Measurements from ENCODE around the gene POLR2C.
A peak's percentile ranks its signal among the peaks of the same experiment; 100 is the strongest.
"Not testable (repeated sequence)": the region's sequence is repeated elsewhere in the genome, so short reads cannot be mapped to it uniquely, and the experiment has no call there.

Gene POLR2C

DNA sequence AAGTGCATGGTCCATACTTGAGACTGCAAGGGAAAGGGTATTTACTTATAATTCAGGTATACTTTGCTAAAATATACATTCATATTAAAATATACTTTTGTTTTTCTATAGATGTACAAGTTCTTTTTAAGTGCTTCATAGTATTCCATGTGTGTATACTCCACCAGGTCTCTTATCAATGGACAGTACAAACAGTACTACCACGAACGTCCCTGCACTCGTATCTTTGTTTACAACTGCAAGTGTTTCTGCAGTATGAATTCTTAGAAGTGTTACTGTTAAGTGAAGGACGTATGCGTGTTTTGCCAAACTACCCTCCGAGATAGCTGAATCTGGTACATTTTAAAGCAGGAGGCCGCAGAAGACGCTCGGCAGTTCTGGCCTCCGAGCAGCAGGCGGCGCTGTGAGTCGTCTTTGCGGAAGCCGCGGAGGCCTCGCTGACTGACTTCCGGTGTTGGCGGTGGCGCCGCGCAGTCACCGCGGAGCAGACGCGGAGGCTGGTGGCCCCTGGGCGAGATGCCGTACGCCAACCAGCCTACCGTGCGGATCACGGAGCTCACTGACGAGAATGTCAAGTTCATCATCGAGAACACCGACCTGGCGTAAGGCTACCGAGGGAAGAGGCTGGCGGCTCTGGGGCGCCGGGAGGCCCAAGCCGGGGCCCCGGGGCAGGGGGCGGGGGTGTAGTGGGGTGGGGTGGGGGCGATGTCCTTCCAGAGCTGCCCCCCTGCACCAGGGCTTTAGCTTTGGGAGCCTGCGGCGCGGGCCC lies at the start of gene POLR2C:
POLR2C (plus strand) TSS at position 471 of the 769 bp plus-strand sequence; CDS start at position 517, 46 bp downstream.
- peak; percentile 81 for DNase-seq

DNA sequence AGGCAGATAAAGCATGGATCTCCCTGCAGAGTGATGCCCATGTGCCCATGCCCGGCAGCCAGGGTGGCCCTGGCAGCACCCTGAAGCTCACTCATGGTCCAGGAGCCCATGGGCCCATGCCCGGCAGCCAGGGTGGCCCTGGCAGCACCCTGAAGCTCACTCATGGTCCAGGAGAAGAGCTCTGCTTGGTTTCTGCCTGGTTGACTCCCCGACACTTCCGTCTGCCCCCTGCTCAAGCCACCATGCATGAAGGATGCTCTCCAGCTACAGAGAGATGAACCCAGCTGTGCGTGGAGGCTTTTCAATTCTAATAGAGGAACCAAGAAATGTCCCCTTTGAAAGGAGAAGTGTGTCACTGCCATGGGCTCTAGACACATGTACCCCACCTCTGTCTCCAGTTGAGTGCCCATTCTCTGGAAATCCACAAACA lies 49.2 kb upstream of the POLR2C start:
- no peak for DNase-seq

DNA sequence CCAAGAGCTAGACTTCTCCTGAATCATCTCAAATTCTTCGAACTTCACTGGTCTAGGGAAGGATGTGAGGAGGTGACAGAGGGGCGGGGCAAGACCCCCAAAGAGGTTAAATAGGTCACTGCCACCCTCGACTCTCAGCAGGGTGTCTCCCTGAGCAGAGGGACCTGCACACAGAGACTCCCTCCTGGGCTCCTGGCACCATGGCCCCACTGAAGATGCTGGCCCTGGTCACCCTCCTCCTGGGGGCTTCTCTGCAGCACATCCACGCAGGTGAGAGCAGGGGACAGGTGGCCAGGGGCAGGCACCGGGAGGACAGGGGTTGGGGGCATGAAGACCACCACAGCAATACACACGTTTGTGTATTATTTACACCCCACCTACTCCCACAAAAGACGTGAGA lies 48.7 kb upstream of the POLR2C start:
- DNase-seq, result no peak

DNA sequence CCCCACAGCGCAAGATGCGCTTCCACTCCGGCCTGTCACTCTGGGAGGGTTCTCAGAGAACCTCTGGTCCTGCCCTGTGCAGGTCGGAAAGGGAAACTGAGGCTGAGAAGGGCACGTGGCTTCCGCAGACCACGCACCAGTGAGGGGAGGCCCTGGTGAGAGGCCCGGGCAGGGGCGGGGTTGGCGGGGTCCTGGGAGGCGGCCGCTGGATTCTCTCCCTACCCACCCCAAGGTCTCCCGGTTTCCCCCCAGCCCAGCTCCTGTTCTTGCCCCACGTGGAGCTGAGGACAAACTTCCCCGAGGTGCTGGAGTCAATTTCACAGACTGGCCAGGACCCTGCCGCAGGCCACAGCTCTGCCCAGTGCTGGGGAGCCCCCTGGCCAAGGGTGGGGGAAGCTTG lies 46.4 kb upstream of the POLR2C start:
- DNase-seq, result no peak

DNA sequence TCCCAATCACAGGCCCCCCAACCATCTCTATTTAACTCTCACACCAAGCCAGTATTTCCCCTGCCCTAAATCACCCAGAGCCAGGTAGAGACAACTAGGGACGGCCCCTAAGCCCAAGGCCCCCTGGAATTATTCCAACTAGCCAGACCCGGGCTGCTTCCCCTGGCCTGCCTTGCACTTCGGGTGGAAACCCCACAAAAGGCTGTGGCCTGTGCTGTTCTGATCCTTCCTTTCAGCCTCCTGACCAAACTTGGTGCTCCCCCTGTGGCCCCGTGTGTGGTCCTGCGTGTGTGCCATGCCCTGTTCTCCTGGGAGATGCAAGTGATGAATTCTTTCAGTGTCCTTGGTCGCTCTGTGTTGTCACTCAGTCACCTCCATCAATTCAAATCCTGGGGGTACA lies 43.0 kb upstream of the POLR2C start:
- DNase-seq, result no peak

DNA sequence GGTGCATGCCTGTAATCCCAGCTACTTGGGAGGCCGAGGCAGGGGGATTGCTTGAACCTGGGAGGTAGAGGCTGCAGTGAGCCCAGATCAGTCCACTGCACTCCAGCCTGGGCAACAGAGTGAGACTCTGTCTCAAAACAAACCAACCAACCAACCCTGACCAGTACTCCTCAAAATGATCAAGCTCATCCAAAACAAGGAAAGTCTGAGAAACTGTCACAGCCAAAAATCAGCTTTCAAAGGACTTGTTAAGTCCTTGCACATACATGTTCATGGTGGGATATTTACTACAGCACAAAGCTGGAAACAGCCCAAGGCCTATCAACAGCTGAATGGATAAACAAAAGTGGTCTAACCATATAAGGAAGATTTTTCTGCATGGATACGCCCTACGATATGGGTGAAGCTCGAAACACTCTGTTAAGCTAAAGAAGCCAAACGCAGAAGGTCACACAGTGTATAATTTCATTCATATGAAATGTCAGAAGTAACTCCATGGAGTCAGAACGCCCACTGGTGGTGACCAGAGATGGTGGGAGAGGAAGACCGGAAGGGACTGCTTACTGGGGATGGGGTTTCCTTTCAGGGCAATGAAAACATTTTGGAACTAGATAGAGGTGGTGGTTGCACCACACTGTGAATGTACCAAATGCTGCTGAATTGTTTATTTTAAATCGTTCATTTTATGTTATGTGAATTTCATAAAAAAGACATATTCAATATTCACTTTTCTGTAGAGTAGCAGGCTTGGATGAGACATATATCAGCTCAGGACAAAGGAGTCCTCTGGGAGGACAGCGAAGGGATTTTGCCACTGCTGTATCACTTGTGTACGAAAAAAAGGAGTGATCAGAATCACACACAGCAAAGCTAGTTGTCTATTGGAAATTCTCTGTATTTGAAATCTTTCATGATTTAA lies 40.2 kb upstream of the POLR2C start:
- peak; percentile 70 for DNase-seq

DNA sequence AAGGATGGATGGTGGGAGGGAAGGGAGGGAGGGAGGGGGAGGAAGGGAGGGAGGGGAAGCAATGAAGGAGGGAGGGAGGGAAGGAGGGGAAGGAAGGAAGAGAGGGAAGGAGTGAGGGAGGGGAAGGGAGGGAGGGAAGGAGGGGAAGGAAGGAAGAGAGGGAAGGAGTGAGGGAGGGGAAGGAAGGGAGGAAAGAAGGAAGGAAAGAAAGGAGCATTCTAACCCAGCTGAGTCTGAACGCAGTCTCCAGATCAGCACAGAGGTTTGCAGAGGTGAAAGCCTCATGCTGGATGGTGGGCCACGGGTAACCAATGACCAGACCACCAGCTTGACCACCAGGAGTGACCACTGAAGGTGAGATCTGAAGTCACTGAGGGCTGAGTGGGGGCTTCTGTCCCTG lies 39.3 kb upstream of the POLR2C start:
- peak; percentile 7 for DNase-seq

DNA sequence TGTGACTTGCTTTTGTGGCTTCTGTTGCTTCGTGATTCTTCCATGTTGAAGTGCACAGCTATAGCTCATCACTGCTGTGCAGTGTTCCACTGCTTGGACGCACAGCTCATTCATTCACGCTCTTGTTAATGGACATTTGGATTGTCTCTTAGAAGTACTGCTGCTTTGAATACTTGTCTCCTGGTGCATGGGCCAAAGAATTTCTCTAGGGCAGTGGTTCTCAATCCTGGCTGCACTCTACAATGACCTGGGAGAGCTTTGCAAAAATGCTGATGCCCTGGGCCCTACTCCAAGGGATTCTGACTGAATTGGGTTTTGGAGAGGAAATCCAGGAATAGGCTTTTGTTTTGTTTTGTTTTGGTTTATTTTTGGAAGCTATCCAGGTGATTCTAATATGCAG lies 37.9 kb upstream of the POLR2C start:
- no peak for DNase-seq

DNA sequence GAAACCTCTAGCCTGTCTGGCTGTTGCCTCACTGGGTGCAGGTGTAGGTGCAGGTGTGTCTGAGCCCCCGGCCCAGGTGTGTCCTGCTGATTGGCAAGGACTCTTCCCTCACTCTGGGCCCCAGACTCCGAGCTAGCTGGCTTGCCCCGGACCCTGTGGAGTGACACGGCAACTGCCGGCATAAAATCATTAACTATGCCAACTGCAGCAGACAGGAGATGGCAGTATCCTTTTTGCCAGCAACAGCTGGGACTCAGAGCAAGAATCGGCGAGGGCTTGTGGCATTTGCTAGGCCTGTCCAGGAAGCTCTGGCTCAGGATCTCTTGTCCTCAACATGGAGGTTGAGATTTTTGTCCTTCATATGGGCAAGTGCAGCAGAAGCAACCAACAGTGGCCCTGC lies 36.1 kb upstream of the POLR2C start:
- no peak for DNase-seq

DNA sequence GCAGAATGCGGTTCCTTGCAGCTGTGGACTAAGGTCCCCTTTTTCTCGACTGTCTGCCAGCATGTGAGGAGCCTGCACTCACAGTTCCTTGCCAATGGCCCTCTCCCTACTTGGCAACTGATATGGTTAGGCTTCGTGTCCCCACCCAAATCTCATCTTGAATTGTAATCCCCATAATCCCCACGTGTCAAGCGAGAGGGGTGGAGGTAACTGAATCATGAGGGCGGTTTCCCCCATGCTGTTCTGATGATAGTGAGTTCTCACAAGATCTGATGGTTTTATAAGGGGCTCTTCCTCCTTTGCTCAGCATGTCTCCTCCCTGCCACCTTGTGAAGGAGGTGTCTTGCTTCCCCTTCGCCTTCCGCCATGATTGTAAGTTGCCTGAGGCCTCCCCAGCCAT lies 35.2 kb upstream of the POLR2C start:
- no peak for DNase-seq

DNA sequence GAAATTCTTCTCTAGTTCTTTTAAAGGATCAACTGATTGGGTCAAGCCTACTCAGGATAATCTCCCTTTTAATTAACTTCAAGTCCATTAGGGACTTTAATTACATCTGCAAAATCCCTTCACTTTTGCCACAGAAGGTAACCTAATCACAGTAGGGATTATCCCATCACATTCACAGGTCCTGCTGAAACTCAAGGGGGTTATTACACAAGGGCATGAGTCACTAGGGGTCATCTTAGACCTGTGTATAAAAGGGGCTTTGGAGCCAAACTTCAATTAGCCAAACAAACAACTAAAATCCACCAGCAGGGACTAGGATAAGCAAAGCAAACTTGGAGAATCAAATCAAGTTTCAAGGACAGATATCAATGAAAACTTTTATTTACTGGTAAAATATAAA lies 34.7 kb upstream of the POLR2C start:
- no peak for DNase-seq

DNA sequence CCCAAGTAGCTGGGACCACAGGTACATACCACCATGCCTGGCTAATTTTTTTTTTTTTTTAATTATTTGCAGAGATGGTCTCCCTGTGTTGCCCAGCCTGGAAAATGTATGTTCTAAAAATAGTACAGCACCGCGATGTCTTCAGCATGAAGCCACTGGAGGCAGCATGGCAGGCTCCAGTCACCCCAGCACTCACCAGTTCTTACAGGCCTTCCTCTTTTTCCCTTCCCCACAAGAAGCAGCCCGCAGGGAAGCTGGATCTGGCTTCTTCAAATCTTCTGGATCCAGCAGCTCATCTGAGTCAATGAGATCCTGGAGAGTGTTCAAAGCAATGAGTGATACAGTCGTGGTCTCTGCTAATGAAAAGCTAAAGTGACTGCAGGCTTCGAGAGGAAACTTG lies 31.5 kb upstream of the POLR2C start:
- DNase-seq, result no peak

DNA sequence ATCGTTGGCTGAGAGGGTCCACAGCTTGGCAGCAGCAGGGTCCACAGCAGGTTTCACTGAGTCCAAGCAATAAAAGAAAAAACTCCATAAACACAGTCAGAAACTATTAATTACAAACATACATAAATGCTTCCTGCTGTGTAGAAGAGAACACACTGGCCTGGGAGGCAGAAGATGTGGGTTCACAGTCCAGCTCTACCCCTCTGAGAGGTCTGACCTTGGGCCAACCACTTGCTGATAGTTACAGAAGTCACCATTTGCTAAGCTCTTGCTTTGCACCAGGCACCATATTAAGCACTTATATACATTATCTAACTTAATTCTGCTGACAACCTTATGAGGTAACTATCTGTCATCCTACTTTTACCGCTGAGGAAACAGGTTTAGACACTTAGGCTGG lies 30.0 kb upstream of the POLR2C start:
- DNase-seq, result no peak

DNA sequence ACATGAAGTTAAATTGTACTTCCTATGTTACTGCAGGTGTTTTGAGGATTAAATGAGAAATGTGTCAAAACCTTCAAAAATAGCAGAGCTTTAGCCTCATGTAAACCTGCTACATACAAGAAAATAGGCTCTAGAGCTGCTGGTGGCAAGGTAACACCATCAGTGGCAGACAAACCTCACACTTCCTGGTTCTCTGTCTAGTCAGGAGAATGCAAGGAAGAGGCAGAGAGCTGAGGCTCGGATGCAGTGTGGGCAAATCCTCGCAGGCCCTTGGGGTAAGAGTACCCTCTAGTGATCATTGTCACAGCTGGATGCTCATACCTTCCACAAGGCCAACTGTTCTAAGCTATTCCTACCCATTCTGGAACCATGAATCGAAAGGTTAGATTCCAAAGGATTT lies 29.5 kb upstream of the POLR2C start:
- DNase-seq, result no peak

DNA sequence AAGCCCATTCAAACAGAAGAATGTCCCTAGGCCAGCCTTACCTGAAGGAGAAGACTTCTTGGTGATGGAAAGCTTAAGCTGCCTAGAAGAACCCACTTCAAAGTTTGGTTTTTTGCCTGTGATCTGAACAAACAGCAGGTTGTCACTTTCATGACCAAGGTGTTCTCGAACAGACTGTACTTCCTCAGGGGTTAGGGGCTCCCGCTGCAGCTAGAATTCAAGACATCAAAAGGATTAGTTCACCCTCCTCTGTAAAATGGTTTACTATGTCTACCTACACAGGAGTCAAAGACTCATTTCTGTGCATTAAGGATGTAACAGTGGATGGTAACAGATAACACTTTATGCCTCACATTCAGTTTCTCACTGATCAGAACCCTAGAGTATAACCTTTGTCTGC lies 28.5 kb upstream of the POLR2C start:
- DNase-seq, result no peak

DNA sequence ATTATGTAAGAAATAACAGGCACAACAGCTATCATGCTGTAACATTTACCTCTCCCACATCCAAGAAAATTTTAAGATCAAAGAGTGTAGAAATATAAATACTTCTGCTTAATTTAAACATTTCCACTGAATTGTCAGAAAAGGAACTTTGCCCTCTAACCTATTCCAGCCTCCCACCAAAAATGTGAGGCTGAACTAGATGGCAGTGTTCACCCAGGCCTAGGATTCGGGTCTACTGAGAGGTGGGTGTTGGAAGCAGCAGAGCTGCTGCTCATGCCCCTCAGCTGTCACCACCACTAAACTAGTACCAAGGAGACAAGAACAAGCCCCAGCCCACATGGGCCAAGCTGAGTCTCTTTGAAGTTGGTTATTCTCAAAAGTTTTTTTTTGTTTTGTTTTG lies 26.6 kb upstream of the POLR2C start:
- no peak for DNase-seq

DNA sequence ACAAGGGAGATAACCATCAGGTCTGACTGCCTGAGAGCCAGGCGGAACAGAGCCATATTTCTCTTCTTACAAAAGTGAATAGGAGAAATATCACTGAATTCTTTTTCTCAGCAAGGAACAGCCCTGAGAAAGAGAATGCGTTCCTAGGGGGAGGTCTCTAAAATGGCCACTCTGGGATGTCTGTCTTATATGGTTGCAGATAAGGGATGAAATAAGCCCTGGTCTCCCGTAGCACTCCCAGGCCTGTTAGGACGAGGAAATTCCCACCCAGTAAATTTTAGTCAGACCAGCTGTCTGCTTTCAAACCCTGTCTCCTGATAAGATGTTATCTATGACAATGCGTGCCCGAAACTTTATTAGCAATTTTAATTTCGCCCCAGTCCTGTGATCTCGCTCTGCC lies 22.5 kb upstream of the POLR2C start:
- DNase-seq, result not testable (repeated sequence)

DNA sequence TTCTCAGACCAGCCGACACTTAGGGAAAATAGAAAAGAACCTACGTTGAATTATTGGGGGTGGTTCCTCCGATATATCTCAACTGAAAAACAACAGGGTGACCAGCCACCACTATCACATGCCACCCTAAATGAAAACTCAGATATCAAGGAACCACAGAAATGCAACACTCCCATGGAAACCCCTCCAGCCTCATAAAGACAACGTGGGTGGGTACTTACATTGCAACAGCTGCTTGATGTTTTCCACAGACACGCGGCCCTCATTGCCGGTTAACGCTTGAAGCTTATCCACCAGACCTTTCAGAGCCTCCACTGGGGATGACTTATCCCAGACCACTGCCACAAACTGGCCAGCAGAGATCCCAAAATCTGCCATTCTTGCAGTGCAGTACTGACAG lies 21.9 kb upstream of the POLR2C start:
- not testable (repeated sequence) for DNase-seq

DNA sequence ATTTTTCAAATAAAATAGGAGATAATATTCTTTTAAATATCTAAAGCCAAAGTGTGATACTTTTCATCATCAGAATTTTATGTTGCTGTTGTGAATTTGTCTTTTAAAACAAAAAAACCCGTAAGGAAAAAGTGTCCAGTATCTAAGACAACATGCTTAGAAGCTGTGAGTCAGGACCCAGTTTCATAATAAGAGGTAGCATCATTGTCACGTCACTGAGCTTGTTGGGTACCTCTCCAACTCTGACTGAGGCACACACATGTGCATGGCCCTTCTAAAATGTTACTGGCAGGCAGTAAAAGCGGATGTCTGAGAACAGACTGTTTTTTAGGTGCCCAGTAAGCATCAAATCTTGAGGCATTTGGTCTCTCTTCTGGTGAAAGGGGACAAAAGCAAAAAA lies 17.8 kb upstream of the POLR2C start:
- no peak for DNase-seq

DNA sequence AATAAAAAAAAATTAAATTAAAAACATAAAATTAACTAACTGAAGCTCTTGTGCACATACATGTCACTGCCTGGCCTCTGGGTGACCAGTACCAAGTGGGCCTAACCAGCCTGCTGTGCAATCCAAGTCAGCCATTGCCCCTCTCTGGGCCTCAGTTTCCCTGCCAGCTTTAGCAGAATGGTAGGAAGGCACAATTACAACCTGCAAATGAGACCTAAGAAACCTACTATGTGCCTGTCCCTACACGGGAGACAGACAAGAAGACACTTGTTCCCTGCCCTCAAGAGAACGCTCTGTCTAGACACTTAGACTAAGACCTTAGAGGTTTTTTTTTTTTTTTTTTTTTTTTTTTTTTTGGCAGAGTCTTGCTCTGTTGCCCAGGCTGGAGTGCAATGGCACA lies 17.0 kb upstream of the POLR2C start:
- DNase-seq, result no peak

DNA sequence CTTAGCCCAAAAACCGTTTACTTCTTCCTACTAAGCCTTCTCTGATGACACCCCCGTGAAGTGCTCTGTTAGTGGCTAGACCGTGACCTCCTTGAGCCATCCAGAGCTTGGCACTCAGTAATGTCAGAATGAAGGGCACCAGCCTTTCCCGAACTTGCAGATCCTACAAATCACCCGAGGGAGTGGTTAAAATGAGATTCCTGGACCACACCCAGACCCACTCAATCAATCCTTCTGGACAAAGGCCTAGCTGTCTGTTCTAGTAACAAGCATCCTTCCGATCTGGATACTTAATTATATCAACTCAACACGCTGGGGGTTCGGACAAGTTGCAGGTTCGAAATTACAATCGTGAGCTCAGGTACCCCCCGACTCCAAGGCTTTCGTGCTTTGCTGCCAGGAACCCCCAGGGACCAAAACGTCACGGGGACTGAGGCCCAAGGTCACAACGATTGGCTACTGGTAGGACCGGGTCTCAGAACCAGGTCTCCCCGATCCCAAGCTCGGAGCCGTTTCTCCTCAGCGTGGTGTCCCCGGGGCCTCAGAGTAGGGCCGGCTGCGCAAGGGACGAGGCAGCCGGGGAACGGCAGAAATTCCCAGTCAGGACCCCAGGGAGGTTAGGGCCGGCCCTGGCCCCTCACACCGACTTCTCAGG lies 15.8 kb upstream of the POLR2C start:
- peak; percentile 53 for DNase-seq

DNA sequence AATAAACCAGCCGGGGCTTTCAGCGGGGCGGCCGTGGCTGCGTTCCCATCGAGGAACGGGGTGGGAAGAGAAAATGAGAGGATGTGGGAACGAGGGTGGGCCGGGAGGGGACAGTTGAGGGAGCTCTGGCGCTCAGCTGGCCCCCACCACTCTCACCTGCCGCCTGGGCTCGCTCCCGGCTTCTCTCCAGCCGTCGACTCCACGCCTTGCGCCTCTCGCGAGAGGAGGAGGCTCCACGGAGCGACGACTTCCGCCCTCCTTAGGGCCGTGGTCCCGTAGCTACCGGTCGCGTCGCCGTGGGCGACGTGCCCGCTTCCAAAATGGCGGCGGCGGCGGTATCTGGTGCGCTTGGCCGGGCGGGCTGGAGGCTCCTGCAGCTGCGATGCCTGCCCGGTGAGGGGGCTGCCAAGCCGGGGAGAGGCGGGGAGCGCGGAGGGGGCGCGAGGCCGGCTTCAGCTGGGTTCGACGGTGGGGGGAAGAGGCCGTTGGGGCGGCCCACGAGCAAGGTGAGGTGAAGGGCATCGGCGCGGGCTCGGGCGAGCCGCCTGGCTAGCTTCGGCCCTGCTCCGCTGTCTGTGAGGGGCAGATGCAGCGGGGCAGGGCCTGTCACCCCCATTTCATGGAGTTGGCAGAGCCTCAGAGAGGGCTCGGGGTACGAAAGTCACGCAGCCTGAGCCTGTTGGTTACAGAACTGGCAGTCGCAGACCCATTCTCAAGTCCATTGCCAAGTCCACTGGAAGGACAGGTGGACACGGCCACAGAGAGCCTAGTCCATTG lies 15.1 kb upstream of the POLR2C start, which contains the start of the genes CIAPIN1 and COQ9:
CIAPIN1 (minus strand) TSS at position 200 of the 777 bp plus-strand sequence. CDS start 6,457 bp downstream, outside the sequence.
COQ9 (plus strand) TSS at position 294 of the 777 bp plus-strand sequence; CDS start at position 321, 27 bp downstream.
- DNase-seq, result peak; percentile 94

Data from NCI-H69 (cell line).